AG09309 (cell line): ENCODE data around the gene MYH15.

Source experiments
- DNase-seq: peaks from one replicate; pipeline ENCODE4 v3.0.0-alpha.2; 2010; ENCODE audit warnings: low read depth
- H3K4me3 ChIP-seq: 2 replicates; pipeline ENCODE4 v1.5.1; 2011; ENCODE audit warnings: mild to moderate bottlenecking, low read depth, low read length, moderate library complexity; ENCODE audit not compliant: control insufficient read depth
- CTCF ChIP-seq: IDR thresholded peaks from 2 replicates; pipeline ENCODE4 v1.5.1; 2011; ENCODE audit warnings: mild to moderate bottlenecking, low read depth, low read length, inconsistent platforms; ENCODE audit not compliant: insufficient read depth, control insufficient read depth; ENCODE audit errors: missing control alignments

MYH15 gene

GRCh38 chr3:108357042-108357441 is 153.4 kb downstream of the MYH15 start:
- no peak overlapping the region for H3K4me3 ChIP-seq
- no peak for DNase-seq
- TF ChIP-seq CTCF = no peak

- DNase-seq = no peak
- H3K4me3 ChIP-seq = no peak overlapping the region
- TF ChIP-seq CTCF = no peak
Observed at GRCh38 chr3:108354562-108354961, 155.8 kb downstream of the MYH15 start.

- DNase-seq = no peak
- TF ChIP-seq CTCF = no peak
- no peak overlapping the region for H3K4me3 ChIP-seq
Observed at GRCh38 chr3:108352176-108352575, 158.2 kb downstream of the MYH15 start.

GRCh38 chr3:108346301-108347227 is 163.8 kb downstream of the MYH15 start:
- H3K4me3 ChIP-seq = no peak overlapping the region
- TF ChIP-seq CTCF = no peak
- DNase-seq = no peak

- DNase-seq = no peak
- no peak for TF ChIP-seq CTCF
- no peak overlapping the region for H3K4me3 ChIP-seq
Observed at GRCh38 chr3:108345492-108346205, 164.7 kb downstream of the MYH15 start.

- H3K4me3 ChIP-seq = no peak overlapping the region
- no peak for TF ChIP-seq CTCF
- DNase-seq = no peak
Observed at GRCh38 chr3:108343491-108343890, 166.9 kb downstream of the MYH15 start.
